Ureter (tissue), 1 donor: ENCODE measurements around the gene KIFC3. TPM values are rescaled to one million over a fixed set of nuclear protein-coding genes. Genes with fewer than 3 reads are reported as not detected.
"Not testable (repeated sequence)": the region's sequence is repeated elsewhere in the genome, so short reads cannot be mapped to it uniquely, and the experiment has no call there.

Source experiments
- DNase-seq: peaks from one replicate; pipeline ENCODE4 v3.0.0-alpha.2; 2020; ENCODE audit warnings: low spot score
- total RNA-seq: library from RNA; stranded (reverse); gene quantifications from one replicate; pipeline ENCODE4 v1.2.4, GENCODE V29; 2023
- donor health status: DM: yes; HTN: yes; CAD: no.

Gene KIFC3
- total RNA-seq, 1 donor from 2014 or later: 117 TPM

DNA sequence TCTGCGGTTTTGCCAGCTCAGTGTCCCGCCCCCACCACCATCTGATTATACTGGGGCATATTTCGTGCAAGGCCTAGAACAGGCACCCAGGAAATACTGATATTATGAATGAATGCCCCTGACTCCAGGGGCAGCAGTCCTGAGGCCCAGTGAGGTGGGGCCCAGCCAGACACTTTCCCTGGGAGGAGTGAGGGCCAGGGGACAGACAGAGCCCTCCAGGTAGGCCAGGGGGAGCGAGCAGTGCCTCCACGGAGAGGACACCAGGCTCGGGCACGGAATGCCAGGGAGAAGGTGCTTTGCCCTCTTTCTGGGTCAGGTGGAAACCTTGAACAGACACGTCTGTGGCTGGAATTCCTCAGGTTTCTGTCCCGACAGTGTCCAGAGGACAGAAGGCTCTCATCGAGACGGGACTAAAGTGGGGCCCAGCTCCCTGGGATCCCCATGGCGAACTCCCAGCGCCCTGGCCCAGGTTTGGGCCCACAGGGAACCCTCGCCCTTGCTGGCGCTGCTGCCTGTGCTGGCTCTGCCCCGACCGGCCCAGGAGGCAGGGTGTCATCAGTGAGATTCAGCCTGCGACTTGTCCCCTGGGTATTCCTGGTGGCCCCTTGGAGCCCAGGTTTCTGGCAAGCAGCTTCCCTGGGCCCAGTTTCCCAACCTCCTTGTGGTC lies 62.4 kb downstream of the KIFC3 start:
- DNase-seq: no peak

DNA sequence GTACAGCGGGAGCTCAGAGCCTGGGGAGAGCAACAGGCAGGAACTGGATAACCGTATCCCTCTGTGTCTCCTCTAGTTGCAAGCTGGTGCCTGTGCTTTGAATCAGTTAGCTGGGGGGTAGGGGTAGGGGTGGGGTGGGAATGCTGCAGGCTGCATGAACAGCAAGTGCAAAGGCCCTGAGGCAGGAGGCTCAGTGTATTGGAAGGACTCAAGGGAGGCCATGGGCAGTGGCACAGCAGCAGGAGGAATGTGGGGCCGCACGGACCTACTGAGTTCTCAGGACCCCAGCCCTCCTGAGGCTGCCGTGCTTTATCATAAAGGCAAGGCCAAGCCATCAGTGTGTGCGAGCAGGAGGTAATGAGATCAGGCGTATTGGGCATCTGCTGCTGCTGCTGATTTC lies 63.4 kb downstream of the KIFC3 start:
- DNase-seq: no peak

DNA sequence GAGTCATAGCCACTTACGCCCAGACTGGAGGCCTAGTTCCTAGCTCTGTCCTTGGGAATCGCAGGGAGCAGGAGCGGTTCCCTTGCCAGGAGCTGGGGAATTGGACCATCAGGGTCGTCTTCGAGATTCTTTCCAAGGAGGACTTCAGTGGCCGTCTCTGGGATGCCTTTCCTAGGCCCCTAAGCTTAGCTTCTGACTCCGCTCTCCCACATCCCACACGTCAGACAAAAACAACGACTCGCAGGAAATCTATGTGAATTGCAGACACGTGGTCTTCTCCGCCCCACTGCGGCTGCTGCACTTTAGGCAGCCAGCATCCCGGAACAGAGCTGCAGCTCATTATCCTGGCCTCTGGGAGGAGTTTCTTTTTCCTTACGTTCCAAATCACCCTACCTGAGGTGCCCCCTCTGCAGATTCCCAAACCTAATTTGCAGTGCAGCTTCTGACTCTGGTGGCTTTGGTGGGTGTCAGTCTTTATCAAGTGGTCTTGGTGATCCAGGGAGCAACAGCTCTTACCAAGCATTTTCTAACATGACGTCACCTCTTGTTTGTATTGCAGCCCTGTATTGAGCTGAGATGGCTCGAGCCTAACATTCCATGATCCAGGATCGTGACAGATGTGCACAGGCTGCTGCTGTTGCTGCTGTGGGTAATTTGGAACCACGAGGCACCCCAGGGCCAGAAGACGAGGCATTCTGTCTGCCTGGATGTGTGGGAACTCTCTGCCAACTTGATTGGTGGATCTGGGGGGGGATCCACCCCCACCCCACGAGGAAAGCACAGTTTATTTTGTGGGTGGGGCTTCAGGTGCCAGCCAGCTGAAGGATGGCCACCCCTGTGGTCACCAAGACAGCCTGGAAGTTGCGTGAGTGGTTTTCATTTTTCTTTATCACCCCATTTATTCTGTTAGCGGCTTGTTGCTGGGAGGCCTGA lies 65.6 kb downstream of the KIFC3 start:
- no peak for DNase-seq

DNA sequence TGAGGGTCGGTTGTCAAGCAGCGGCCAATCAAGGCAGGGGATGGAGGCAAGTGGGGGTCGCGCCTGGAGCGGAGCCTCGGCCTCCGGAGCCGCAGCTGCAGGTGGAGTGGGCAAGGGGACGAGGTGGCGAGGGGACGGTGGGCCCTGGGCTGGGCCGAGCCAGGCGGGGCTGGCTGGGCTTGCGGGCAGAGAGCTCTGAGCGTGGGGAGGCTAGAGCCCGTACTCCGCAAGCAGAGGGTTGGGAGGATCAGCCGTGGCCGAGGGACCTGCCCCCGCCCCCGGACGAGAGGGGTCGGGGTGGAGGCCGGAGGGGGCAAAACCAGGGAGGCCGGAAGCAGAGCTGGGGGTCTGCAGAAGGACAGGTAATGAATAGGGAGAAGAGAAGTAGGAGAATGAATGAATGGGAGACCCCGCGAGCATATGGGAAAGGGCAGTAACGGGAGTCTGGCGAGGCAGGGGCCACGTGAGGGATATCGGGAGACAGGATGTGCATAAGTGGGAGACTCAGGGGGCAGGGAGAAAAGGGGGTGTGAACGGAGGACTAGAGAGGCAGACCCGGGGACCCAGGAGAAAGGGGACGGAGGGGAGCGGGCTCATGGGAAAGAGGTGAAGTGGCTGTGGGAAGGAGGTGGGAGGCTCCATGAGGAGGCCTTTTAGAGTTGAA lies 66.4 kb downstream of the KIFC3 start, which contains the start of gene KATNB1:
TSS of gene KATNB1 (plus strand) at position 16 of the 664 bp plus-strand sequence. CDS start 1,474 bp downstream, outside the sequence.
- DNase-seq: no peak

DNA sequence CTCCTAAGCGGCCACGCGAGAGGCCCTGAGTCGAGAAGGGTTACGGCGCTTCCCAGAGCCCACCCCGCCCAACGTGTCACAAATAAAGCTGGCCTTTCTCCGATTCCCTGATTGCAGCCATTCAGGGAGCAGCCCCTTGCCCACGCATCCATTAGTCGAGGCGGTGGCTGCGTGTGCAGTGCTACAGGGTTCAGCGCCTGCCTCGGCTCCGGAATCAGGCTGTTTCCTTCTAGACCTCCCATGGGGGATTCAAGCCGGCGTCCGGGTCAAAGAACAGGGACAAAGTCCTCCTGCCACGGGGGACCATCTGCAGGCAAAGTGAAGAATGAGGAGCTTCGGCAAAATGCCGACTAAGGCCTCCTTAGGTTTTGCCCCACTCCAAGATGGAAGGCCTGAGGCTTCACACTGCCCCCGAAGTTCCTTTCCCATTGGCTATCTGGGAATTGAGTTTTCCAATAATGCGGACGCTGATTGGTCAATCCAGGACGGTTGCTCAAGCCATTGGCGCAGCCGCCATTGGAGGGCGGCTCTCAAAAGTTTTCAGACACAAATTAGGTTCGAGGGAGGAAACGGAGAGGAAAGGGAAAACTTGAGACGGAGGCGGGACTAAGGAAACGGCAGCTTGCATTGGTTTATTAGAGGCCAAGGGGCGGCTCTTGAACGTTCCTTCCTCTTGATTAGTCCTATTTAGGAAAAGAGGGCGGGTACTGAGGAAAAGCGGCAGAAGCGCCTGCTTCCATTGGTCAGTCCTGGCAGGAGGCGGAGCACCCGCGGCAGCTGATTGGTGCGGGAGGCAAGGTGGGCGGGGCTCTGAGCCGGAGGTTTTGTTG lies 67.2 kb downstream of the KIFC3 start:
- DNase-seq: peak; percentile 99

DNA sequence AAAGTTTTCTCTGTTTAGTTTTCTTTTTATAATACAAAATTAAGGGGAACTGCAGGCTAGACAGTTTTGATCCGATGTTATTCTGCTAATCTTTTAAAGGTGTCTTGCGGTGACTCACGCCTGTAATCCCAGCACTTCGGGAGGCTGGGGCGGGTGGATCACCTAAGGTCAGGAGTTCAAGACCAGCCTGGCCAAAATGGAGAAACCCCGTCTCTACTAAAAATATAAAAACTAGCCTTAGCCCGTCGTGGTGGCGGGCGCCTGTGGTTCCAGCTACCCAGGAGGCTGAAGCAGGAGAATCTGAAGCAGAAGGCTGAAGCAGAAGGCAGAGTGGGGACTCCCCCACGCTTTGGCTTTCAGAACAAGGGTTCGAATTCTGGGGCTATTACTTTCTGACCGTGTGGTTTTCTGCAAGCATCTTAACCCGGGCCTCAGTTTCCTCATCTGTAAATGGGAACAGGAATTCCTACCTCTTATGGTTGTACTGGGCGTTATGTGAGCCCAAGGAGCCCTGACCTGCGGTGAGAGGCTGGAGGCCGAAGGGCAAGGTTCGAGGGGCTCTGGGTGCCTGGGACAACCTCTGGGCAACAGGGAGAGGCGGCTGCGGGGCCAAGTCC lies 67.9 kb downstream of the KIFC3 start:
- no peak for DNase-seq

DNA sequence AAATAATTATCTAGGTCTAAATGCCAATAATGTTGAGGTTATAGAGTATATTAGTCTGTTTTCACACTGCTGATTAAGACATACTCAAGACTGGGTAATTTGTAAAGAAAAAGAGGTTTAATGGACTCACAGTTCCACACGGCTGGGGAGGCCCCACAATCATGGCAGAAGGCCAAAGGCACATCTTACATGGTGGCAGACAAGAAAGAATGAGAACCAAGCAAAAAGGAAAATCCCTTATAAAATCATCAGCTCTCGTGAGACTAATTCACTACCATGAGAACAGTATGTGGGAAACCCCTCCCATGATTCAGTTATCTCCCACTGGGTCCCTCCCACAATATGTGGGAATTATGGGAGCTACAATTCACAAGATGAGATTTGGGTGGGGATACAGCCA lies 69.6 kb downstream of the KIFC3 start:
- no peak for DNase-seq

DNA sequence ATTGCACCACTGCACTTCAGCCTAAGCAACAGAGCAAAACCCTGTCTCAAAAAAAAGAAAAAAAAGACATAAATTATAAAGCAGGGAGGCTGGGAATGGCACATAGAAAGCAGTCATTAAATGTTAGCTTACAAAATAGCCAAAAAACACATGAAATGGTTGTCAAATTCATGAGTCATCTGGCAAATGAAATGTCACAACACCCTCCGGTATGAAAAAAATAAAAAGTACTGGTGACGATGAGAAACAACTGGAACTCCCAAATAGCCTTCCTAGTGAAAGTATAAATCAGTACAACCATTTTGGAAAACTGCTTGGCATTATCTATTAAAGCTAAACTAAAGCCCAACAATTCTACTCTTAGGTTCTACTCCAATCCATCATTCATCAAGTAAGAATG lies 70.3 kb downstream of the KIFC3 start:
- no peak for DNase-seq

DNA sequence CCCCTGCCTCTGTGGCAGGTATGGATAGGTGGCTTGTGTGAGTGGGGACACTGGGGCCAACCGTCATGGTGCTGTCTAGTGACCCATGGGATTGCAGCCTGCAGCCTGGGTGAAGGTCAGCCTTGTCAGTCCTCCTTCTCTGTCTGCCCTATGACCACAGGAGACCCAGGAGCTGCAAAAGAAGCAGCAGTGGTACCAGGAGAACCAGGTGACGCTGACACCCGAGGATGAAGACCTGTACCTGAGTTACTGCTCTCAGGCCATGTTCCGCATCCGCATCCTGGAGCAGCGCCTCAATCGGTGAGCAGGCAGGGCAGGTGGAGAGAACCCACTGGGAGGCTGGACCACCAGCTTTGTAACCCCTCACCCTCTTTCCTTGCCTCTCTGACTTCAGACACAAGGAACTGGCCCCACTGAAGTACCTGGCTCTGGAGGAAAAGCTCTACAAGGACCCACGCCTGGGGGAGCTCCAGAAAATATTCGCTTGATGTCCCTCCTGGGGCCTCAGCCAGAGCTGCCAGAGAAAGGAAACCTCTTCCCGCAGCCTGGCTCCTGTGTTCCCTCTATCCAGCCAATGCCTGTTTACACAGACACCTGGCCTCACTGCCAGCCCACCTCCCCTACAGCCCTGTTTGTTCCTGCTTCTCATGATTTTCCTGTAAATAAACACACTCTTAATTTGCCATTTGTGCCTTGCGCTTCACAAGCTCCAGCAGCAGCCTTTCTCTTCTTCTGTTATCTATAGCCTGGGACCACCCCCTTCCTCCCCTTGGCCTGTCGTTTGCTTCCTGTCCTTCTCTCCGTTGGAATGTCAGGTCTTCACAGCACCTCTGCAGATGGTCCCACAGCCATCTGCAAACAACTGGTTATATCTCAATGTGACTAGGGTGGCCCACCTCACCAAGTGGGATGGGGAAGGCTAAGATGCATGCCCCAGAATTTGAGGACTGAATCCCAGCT lies 71.2 kb downstream of the KIFC3 start:
- no peak for DNase-seq

DNA sequence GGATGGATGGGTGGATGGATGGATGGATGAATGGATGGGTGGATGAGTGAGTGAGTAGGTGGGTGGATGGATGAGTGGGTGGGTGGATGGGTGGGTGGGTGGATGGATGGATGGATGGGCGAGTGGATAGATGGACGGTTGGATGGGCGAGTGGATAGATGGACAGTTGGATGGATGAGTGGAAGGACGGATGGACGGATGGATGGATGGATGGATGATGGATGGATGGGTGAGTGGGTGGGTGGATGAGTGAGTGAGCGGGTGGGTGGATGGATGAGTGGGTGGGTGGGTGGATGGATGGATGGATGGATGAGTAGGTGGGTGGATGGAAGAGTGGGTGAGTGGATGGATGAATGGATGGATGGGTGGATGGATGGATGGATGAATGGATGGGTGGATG lies 72.4 kb downstream of the KIFC3 start:
- not testable (repeated sequence) for DNase-seq

DNA sequence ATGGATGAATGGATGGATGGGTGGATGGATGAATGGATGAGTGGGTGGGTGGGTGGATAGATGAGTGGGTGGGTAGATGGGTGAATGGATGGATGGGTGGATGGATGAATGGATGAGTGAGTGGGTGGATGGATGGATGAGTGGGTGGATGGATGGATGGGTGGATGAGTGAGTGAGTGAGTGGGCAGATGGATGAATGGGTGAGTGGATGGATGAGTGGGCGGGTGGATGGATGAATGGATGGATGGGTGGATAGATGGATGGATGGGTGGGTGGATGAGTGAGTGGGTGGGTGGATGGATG lies 73.2 kb downstream of the KIFC3 start:
- DNase-seq: no peak

DNA sequence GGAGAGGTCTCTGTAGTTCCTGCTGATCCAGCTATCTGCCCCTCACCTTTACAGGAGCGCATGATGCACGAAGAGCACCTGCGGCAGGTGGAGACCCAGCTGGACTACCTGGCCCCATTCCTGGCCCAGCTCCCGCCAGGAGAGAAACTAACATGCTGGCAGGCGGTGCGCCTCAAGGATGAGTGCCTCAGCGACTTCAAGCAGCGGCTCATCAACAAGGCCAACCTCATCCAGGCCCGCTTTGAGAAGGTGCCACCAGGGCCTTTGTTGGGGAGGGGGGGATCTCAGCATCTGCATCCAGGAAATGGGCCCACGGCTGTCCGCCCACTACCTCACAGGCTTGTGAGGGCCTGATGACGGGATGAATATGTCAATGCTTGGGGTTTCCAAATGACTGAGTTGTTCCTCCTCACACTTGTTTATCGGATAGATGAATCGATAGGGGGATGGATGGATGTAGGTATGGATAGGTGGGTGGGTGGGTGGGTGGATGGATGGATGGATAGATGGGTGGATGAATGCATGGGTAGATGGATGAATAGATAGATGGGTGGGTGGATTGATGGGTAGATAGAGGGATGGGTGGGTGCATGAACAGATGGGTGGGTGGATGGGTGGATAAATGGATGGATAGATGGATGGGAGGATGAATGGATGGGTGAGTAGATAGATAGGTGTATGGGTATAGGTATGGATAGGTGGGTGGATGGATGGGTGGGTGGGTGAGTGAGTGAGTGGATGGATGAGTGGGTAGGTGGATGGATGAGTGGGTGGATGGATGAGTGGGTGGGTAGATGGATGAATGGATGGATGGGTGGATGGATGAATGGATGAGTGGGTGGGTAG lies 73.7 kb downstream of the KIFC3 start:
- no peak for DNase-seq

DNA sequence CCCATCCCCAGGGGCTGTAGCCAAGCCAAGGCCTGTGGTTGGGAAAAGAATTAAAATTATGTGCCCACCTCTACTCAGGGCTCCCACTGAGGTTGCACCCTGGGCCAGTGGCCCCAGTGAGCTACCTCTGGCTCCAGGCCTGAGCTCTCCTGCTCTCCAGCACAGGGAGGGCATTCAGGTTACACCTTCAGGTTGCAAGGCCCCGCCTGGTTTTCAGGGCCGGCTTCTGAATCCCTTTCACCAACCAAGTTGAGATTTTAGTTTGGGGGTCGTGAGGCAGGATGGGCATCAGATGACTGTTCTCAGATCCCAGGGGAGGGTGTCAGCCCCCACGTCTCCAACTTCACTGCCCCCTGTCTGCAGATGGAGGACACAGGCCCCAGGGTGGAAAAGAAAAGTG lies 74.7 kb downstream of the KIFC3 start:
- DNase-seq: no peak

DNA sequence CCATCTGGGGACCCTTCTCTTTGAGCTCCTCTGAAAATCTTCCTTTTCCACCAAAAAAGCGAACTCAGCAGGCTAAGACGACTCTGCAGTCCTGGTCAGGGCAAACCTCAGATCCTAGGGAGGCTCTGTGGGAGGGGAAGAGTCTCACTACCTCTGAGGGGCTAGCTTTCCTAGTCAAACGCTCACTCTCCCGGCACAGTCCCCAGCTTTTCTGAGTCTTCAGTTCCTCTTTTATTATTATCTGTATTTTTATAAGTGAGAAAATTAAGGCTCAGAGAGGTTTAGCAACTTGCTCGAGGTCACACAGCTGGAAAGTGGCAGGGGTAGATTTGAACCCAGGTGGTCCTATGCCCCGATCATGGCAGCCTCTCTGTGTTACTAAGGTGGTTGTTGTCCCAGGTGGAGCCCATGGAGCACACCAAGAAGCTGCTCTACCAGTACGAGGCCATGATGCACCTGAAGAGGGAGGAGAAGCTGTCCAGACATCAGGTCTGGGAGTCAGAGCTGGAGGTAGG lies 75.8 kb downstream of the KIFC3 start:
- DNase-seq: no peak

DNA sequence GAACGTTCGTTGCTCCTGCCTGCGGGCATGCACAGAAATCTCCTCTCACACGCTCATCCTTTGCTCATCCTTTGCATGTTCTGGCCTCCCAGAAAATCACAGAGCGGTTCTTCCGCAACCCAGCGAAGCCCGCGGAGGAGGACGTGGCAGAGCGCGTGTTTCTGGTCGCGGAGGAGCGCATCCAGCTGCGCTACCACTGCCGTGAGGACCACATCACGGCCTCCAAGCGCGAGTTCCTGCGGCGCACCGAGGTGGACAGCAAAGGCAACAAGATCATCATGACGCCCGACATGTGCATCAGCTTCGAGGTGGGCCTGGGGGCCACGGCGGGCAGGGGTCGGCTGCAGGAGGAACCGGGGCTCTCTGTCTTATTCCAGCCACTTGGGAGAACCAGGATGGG lies 76.3 kb downstream of the KIFC3 start:
- no peak for DNase-seq

DNA sequence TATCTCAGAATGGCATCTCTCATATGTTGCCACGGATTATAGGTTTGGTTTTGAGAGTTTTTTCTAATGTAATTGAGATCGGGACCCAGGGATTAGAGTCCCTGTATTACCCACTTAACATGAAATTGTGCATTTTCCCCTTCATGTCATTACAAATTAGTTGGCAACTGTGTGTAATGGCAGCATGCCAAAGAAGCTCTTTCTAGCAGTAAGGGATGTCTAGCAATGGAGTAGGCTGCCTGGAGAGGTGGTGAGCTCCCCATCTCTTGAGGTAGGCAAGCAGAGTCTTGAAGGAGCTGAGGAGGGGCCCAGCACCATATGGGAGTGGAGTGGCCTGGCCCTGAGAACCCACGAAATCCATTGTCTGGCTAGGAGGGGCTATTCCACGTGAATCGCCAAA lies 76.7 kb downstream of the KIFC3 start:
- no peak for DNase-seq

DNA sequence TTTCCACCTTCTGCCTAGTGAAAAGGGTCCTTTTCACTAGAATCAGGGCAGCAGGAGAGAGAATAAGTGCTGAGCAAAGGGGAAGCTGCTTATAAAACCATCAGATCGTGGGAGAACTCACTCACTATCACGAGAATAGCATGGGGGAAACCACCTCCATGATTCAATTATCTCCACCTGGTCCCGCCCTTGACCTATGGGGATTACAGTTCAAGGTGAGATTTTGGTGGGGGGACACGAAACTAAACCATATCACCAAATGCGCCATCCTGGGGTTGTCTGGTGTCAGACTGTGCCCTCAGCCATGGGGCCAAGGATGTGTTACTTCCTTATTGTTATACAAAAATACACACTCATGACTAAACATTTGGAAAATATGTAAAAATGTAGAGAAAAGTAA lies 77.1 kb downstream of the KIFC3 start:
- no peak for DNase-seq

DNA sequence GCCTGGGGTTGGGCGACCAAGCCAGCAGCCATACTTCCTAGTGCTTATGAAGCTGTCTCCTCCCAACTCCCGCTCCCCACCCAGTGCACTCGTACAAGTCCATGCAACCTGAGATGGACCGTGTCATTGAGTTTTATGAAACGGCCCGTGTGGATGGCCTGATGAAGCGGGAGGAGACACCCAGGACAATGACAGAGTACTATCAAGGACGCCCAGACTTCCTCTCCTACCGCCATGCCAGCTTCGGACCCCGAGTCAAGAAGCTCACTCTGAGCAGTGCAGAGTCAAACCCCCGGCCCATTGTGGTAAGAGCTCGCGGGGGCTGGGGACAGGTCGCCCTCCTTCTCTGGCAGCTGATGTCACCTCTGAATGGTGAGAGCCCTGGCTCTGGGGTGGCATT lies 77.8 kb downstream of the KIFC3 start:
- no peak for DNase-seq

DNA sequence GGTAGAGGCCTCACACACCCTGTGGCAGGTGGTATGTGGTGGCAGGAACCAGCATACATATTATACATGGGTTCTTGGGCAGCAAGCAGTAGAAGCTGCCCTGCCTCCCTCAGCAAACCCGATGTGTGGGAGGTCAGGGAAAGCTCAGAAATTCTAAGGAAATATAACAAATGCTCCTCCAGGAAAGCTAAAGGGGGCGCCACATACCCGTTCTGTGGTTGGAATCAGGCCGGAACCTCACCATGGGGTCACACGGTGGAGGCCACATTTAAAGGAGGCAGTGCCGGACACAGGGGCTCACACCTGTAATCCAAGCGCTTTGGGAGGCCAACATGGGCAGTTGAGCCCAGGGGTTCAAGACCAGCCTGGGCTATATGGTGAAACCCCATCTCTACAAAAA lies 79.1 kb downstream of the KIFC3 start:
- DNase-seq: no peak
